ENCODE data around the gene PCBP4. TPM values are rescaled to one million over a fixed set of nuclear protein-coding genes. Genes with fewer than 3 reads are reported as not detected.

The PCBP4 gene
- total RNA-seq, 1 experiment from 2014 or later = 28.7 TPM

DNA sequence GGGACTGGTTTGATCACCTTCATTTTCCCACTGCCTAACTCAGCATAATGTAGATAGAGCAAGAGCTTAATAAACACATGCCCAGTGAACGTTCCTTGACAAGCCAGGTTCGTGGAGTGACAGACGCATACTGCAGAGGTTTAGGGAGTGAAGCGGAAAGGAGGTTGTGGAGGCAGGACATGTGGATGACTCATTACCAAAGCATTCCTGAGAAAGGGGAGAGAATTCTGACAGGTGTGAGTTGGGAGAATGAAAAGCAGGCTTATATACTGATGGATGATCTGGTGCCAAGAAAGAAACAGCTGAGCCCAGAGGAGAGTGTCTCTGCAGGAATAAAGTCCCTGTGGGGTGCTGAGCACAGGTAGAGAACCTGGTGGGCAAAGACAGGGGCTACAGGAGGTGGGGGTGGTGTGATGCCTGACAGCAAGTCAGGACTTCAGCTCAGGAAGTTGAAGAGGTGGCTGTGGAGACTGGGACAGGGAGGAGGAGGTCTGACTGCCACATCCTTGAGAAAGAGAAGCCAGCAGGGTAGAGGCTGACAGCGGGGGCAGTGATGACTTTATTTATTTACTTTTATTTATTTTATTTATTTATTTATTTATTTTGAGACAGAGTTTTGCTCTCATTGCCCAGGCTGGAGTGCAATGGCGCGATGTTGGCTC is 30.8 kb upstream of the PCBP4 start (continued):
- TF ChIP-seq ERG (CRISPR knock-in tag; IDR thresholded peaks at IDR 0.05) = no peak

DNA sequence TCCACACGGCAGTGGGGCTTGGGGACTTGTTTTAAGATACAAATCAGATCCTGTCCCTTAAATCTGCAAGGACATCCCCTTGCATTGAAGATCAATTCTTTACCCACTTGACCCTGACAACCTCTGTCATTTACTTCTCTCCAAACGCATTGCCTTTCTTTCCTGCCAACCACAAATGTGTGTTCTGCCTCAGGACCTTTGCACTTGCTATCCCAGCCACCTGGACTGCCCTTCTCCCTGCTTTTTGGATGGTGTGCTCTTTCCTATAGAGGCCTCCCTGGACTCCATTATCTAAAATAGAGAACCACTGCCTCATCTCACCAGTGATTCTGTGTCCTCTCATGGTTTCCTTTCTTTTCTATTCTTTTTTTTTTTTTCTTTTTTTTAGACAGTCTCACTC is 29.9 kb upstream of the PCBP4 start:
- TF ChIP-seq GABPB1 (CRISPR knock-in tag; IDR thresholded peaks at IDR 0.05) = no peak
- TF ChIP-seq NR2C2 (CRISPR knock-in tag; IDR thresholded peaks at IDR 0.05) = no peak
- no peak for TF ChIP-seq TP53 (CRISPR knock-in tag; IDR thresholded peaks at IDR 0.05)
- no peak for TF ChIP-seq ZNF317 (CRISPR knock-in tag; IDR thresholded peaks at IDR 0.05; ENCODE audit: borderline replicate concordance, low read depth)
- TF ChIP-seq TEAD4 (CRISPR knock-in tag; IDR thresholded peaks at IDR 0.05) = no peak
- no peak for TF ChIP-seq USF2 (CRISPR knock-in tag; IDR thresholded peaks at IDR 0.05)
- no peak for TF ChIP-seq ZNF138 (CRISPR knock-in tag; conservative IDR thresholded peaks at IDR 0.05)
- TF ChIP-seq RORB (CRISPR knock-in tag; IDR thresholded peaks at IDR 0.05) = no peak
- TF ChIP-seq CREM (CRISPR knock-in tag; IDR thresholded peaks at IDR 0.05) = no peak
- TF ChIP-seq ERG (CRISPR knock-in tag; IDR thresholded peaks at IDR 0.05) = no peak
- no peak for TF ChIP-seq FOXJ3 (CRISPR knock-in tag; IDR thresholded peaks at IDR 0.05; ENCODE audit: borderline replicate concordance)
- Mint-ChIP-seq H3K9me3 (0 out of 2 replicates have a peak, but pooled peaks cover 2% of the 10 kb centered on the region), H3K4me3 (no peak overlapping the region), H3K27me3 (ENCODE audit: low read depth) (no peaks in the 10 kb centered on the region), H3K4me1 (peaks cover 35% of the 10 kb centered on the region), H3K27ac (no peak overlapping the region; the same call in 1 of the 2 replicates), H3K36me3 (peaks cover 36% of the 10 kb centered on the region)
- DNase-seq (ENCODE audit: low spot score) (no peak), ATAC-seq (no peak)
- CTCF ChIA-PET = interaction anchor here (0.7 to 1.9 kb wide), 2 partner anchors 14 to 60 kb away, joined by 4 to 5 read pairs; partner anchors contain the start of gene ACY1
- POLR2A ChIA-PET = no interaction called here

GRCh38 chr3:51995346-51996163 is 28.3 kb upstream of the PCBP4 start, which contains the start of gene RPL29:
Gene RPL29 (minus strand): TSS chr3:51995895. CDS start chr3:51995461, 434 bp downstream.
- Mint-ChIP-seq H3K27ac (peak within 1 kb of the TSS; percentile 100), H3K9me3 (0 out of 2 replicates have a peak, but pooled peaks cover 2% of the 10 kb centered on the region), H3K27me3 (ENCODE audit: low read depth) (no peaks in the 10 kb centered on the region), H3K4me3 (peak within 1 kb of the TSS; percentile 99), H3K36me3 (peaks cover 46% of the 10 kb centered on the region), H3K4me1 (peaks cover 33% of the 10 kb centered on the region)
- ATAC-seq = peak; percentile 85
- ChIA-PET POLR2A (interaction anchor here (0.5 to 1.9 kb wide), 16 partner anchors 8 to 430 kb away, joined by 3 to 14 read pairs (median 4); partner anchors contain the start of genes ABHD14B, ACY1, GPR62 and PCBP4), CTCF (interaction anchor here (0.7 to 1.7 kb wide), 17 partner anchors 9 to 451 kb away, joined by 3 to 27 read pairs (median 5); partner anchors contain the start of genes ABHD14A, ABHD14B, ACY1 and DUSP7)
- DNase-seq (ENCODE audit: low spot score) = peak; percentile 92
- TF ChIP-seq, protein P1, sequence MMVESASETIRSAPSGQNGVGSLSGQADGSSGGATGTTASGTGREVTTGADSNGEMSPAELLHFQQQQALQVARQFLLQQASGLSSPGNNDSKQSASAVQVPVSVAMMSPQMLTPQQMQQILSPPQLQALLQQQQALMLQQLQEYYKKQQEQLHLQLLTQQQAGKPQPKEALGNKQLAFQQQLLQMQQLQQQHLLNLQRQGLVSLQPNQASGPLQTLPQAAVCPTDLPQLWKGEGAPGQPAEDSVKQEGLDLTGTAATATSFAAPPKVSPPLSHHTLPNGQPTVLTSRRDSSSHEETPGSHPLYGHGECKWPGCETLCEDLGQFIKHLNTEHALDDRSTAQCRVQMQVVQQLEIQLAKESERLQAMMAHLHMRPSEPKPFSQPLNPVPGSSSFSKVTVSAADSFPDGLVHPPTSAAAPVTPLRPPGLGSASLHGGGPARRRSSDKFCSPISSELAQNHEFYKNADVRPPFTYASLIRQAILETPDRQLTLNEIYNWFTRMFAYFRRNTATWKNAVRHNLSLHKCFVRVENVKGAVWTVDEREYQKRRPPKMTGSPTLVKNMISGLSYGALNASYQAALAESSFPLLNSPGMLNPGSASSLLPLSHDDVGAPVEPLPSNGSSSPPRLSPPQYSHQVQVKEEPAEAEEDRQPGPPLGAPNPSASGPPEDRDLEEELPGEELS (CRISPR knock-in tag; IDR thresholded peaks at IDR 0.05) = peak; percentile 81; the same call in 1 of the 2 replicates
- TF ChIP-seq USF1 (CRISPR knock-in tag; IDR thresholded peaks at IDR 0.05) (peak; percentile 62; the same call in 1 of the 2 replicates), SP1 (CRISPR knock-in tag; conservative IDR thresholded peaks at IDR 0.05) (peak; percentile 90), ARID4B (CRISPR knock-in tag; IDR thresholded peaks at IDR 0.05; ENCODE audit: borderline replicate concordance) (peak; percentile 94), ZNF423 (CRISPR knock-in tag; IDR thresholded peaks at IDR 0.05) (no peak), USF2 (CRISPR knock-in tag; IDR thresholded peaks at IDR 0.05) (0 out of 2 replicates have a peak, but pooled peaks have one; percentile 19)
